ENCODE measurements around the gene CEBPA. TPM values are rescaled to one million over a fixed set of nuclear protein-coding genes. Genes with fewer than 3 reads are reported as not detected.

Gene CEBPA
- total and polyA plus RNA-seq, 2 experiments from 2014 or later = 2.4 to 6.2 TPM

GRCh38 chr19:33251526-33252090, 50.7 kb downstream of the CEBPA start:
- TF ChIP-seq CTCF (IDR thresholded peaks at IDR 0.05; ENCODE audit: low read depth, low read length) = no peak
- Histone ChIP-seq H3K9me3 (ENCODE audit: low read depth) (no peaks in the 10 kb centered on the region), H3K4me1 (ENCODE audit: low read depth) (no peaks in the 10 kb centered on the region), H3K27ac (no peak overlapping the region), H3K36me3 (no peaks in the 10 kb centered on the region), H3K27me3 (no peaks in the 10 kb centered on the region), H3K4me3 (no peak overlapping the region)
- no peak for DNase-seq (ENCODE audit: low read depth in 1 of 2, low spot score in 1 of 2)

DNA sequence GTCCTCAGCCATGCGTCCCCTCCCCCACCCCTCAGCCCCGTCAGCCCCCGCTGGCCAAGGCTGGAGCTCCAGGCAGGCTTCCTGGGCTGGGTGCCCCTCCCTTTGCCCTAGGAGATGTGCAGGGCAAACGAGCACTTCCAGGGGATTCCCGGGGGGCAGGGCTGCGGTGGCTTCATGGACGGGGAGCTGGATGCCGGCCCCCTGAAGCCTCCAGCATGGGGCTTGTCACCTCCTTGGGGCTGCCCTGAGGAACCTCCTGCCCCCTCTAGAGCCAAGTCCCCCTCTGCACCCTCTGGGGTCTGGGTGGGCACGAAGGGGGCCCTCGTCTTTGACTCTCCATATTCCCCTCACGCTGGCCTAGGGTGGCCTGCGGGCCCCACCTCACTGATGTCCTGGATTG, 51.3 kb downstream of the CEBPA start:
- no peak overlapping the region for H3K4me3 ChIP-seq
- no peaks in the 10 kb centered on the region for H3K9me3 ChIP-seq (ENCODE audit: low read depth)
- H3K36me3 ChIP-seq = no peaks in the 10 kb centered on the region
- H3K27me3 ChIP-seq = no peaks in the 10 kb centered on the region
- no peak for DNase-seq (ENCODE audit: low read depth in 1 of 2, low spot score in 1 of 2)
- no peaks in the 10 kb centered on the region for H3K4me1 ChIP-seq (ENCODE audit: low read depth)
- no peak for TF ChIP-seq CTCF (IDR thresholded peaks at IDR 0.05; ENCODE audit: low read depth, low read length)
- no peak overlapping the region for H3K27ac ChIP-seq

DNA sequence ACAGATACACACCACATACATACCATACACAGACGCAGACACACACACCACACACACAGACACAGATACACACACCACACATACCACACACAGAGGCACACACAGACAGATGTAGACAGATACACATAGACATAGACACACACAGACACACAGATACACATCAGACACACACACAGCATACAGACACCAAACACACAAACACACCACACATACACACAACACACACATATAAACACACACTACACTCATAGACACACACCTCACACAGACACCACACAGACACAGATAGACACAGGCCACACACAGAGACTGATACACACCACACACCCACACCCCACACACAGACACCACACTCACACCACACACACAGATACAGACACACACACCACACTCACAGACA, 51.8 kb downstream of the CEBPA start:
- Histone ChIP-seq H3K27me3 (no peaks in the 10 kb centered on the region), H3K4me3 (no peak overlapping the region), H3K9me3 (ENCODE audit: low read depth) (no peaks in the 10 kb centered on the region), H3K36me3 (no peaks in the 10 kb centered on the region), H3K27ac (no peak overlapping the region), H3K4me1 (ENCODE audit: low read depth) (no peaks in the 10 kb centered on the region)
- no peak for DNase-seq (ENCODE audit: low read depth in 1 of 2, low spot score in 1 of 2)
- TF ChIP-seq CTCF (IDR thresholded peaks at IDR 0.05; ENCODE audit: low read depth, low read length) = no peak

Other genes with a start within 250 kb of the CEBPA start
- gene RHPN2, start 237.6 kb downstream of the CEBPA start, total RNA-seq = 21.7 and 26.6 TPM in 2 replicates
- gene RHPN2, start 237.6 kb downstream of the CEBPA start, polyA plus RNA-seq = 11.7 and 12.5 TPM in 2 replicates
- gene GPATCH1, start 221.4 kb downstream of the CEBPA start, total RNA-seq = 4.1 and 5.7 TPM in 2 replicates
- 6.4 and 9.4 TPM in 2 replicates for gene GPATCH1, start 221.4 kb downstream of the CEBPA start, polyA plus RNA-seq
- gene WDR88, start 170.4 kb downstream of the CEBPA start, total RNA-seq = not detected in 2 replicates
- 0.78 and 0.79 TPM in 2 replicates for gene WDR88, start 170.4 kb downstream of the CEBPA start, polyA plus RNA-seq
- gene LRP3, start 108.2 kb downstream of the CEBPA start, total RNA-seq = 38.4 and 51.5 TPM in 2 replicates
- 31.8 and 39.4 TPM in 2 replicates for gene LRP3, start 108.2 kb downstream of the CEBPA start, polyA plus RNA-seq
- not detected in 2 replicates for gene SLC7A10, start 76.7 kb downstream of the CEBPA start, total RNA-seq
- 0.86 TPM in 1 of 2 replicates, not detected in the other for gene SLC7A10, start 76.7 kb downstream of the CEBPA start, polyA plus RNA-seq
- 21.1 and 22.3 TPM in 2 replicates for gene CEBPG, start 71.2 kb upstream of the CEBPA start, total RNA-seq
- gene CEBPG, start 71.2 kb upstream of the CEBPA start, polyA plus RNA-seq = 17.4 and 22.9 TPM in 2 replicates
- gene PEPD, start 219.3 kb upstream of the CEBPA start, total RNA-seq = 40.3 and 66.9 TPM in 2 replicates
- 46.6 and 80.6 TPM in 2 replicates for gene PEPD, start 219.3 kb upstream of the CEBPA start, polyA plus RNA-seq